Panc1 (cell line): Measurements from ENCODE around the gene UBE2G2. TPM values are rescaled to one million over a fixed set of nuclear protein-coding genes. Genes with fewer than 3 reads are reported as not detected.

Experiments
- ATAC-seq: fragments of 200-7000 bp; cut with Tn5 transposase; 2 replicates; pipeline ENCODE4 v1.9.1; 2020; ENCODE audit warnings: mild to moderate bottlenecking, moderate library complexity
- BruUV-seq: library from RNA; stranded (reverse); fragments of 400-500 nt; replicated peaks from 2 replicates; lab custom pipeline; 2021; lab: Mats Ljungman, UMichigan
- CTCF ChIA-PET: fragments of 300-600 bp; sonication (Branson Sonifier 250); formaldehyde crosslinking; loops from one replicate; lab custom pipeline; 2022; ENCODE audit warnings: antibody characterized with exemption; lab: Charles Lee
- POLR2A ChIA-PET: fragments of 300-600 bp; sonication (Branson Sonifier 250); formaldehyde crosslinking; loops from one replicate; lab custom pipeline; 2022; ENCODE audit warnings: antibody characterized with exemption; lab: Charles Lee
- DNase-seq: peaks from one replicate; pipeline ENCODE4 v3.0.0-alpha.2; 2010; ENCODE audit warnings: low read depth, low spot score
- H3K27ac ChIP-seq: 2 replicates; pipeline ENCODE4 v1.5.1; 2011; ENCODE audit warnings: mild to moderate bottlenecking, low read length, inconsistent platforms
- H3K27me3 ChIP-seq: fragments of 200-500 bp; sonication (Bioruptor generic); 2 replicates; pipeline ENCODE4 v1.6.0; 2014; ENCODE audit warnings: low read length, inconsistent platforms; ENCODE audit not compliant: control insufficient read depth, insufficient read depth
- H3K36me3 ChIP-seq: fragments of 200-500 bp; sonication (Bioruptor generic); 2 replicates; pipeline ENCODE4 v1.5.1; 2014; ENCODE audit warnings: inconsistent platforms, mild to moderate bottlenecking, low read length, moderate library complexity; ENCODE audit not compliant: control insufficient read depth, insufficient read depth
- H3K4me1 ChIP-seq: 2 replicates; pipeline ENCODE4 v1.5.1; 2011; ENCODE audit warnings: inconsistent platforms, mild to moderate bottlenecking, low read length, moderate library complexity; ENCODE audit not compliant: control insufficient read depth, insufficient read depth
- H3K4me3 ChIP-seq, 2 experiments: 2 replicates each; pipeline ENCODE4 v1.5.1; 2011 to 2012; ENCODE audit warnings: low read depth in 2 of 2, low read length in 2 of 2, mild to moderate bottlenecking in 2 of 2, inconsistent platforms in 1 of 2, moderate library complexity in 1 of 2
- H3K9me3 ChIP-seq: fragments of 200-500 bp; sonication (Bioruptor generic); 2 replicates; pipeline ENCODE4 v1.5.1; 2014; ENCODE audit warnings: low read depth, mild to moderate bottlenecking, inconsistent platforms, low read length, moderate library complexity; ENCODE audit not compliant: control insufficient read depth, insufficient read depth
- CTCF ChIP-seq: fragments of 450-650 bp; IDR thresholded peaks from 2 replicates; pipeline ENCODE4 v1.5.1; 2017; ENCODE audit warnings: mild to moderate bottlenecking
- POLR2AphosphoS5 ChIP-seq: IDR thresholded peaks from 2 replicates; pipeline ENCODE4 v1.6.1; 2012; ENCODE audit warnings: mild to moderate bottlenecking, low read depth, low read length, moderate library complexity
- REST ChIP-seq, 2 experiments: IDR thresholded peaks; 2 replicates each; pipeline ENCODE4 v1.6.1; 2011 to 2012; ENCODE audit warnings: low read depth in 2 of 2, control low read depth in 1 of 2, low read length in 1 of 2, mild to moderate bottlenecking in 1 of 2, moderate library complexity in 1 of 2; ENCODE audit not compliant: insufficient read depth in 1 of 2
- SIN3A ChIP-seq: IDR thresholded peaks from 2 replicates; pipeline ENCODE4 v1.6.1; 2012; ENCODE audit warnings: low read depth, mild to moderate bottlenecking, low read length, moderate library complexity, borderline replicate concordance; ENCODE audit not compliant: insufficient read depth
- TCF7L2 ChIP-seq: IDR thresholded peaks from 2 replicates; pipeline ENCODE4 v1.6.1; 2011; ENCODE audit warnings: mild to moderate bottlenecking, low read depth, low read length, inconsistent platforms
- in situ Hi-C: cut with HindIII; loops from 2 replicates; pipeline ENCODE4 v1.10.0; 2016; ENCODE audit warnings: low sequenced_read_pairs, low pct_unique_long_range_greater_than_20kb
- intact Hi-C: fragments of 100-400 bp; cut with micrococcal nuclease; formaldehyde crosslinking; loops from one replicate; pipeline ENCODE4 v1.10.0; 2022; ENCODE audit not compliant: unreplicated experiment
- total RNA-seq: library from RNA; stranded (reverse); gene quantifications from one replicate; pipeline ENCODE4 v1.2.1, GENCODE V29; 2021; ENCODE audit not compliant: unreplicated experiment

Gene UBE2G2
- total RNA-seq, 1 experiment from 2014 or later = 77.4 TPM

- intact Hi-C loops (no loop called here), in situ Hi-C loops (no loop called here)
- peaks cover 5% of the 10 kb centered on the region; the same call in 1 of the 2 replicates for H3K4me1 ChIP-seq
- TF ChIP-seq TCF7L2 (no peak), SIN3A (no peak), CTCF (peak; percentile 73)
- no peaks in the 10 kb centered on the region for H3K36me3 ChIP-seq
- BruUV-seq = no TSS peak
- no peaks in the 10 kb centered on the region for H3K27me3 ChIP-seq
- H3K9me3 ChIP-seq = no peaks in the 10 kb centered on the region
- ATAC-seq (no peak), DNase-seq (no peak)
- CTCF ChIA-PET = no interaction called here
- no peak overlapping the region for H3K4me3 ChIP-seq
- no peak overlapping the region for H3K27ac ChIP-seq
- POLR2A ChIA-PET = no interaction called here
Observed at GRCh38 chr21:44761011-44761729, 40.5 kb downstream of the UBE2G2 start.

- no TSS peak for BruUV-seq
- intact Hi-C loops (no loop called here), in situ Hi-C loops (no loop called here)
- Histone ChIP-seq H3K4me3 (no peak overlapping the region), H3K36me3 (no peaks in the 10 kb centered on the region), H3K27ac (no peak overlapping the region), H3K4me1 (no peaks in the 10 kb centered on the region), H3K9me3 (no peaks in the 10 kb centered on the region), H3K27me3 (no peaks in the 10 kb centered on the region)
- TF ChIP-seq POLR2AphosphoS5 = no peak
- TF ChIP-seq REST (IDR thresholded peaks at IDR 0.05; ENCODE audit: insufficient read depth in 1 of 2, low read depth in 2 of 2, low read length in 1 of 2) = no peak
- TF ChIP-seq SIN3A = no peak
- TF ChIP-seq TCF7L2 = no peak
- TF ChIP-seq CTCF = no peak
- POLR2A ChIA-PET = no interaction called here
- ATAC-seq (no peak), DNase-seq (no peak)
- CTCF ChIA-PET = no interaction called here
Observed at GRCh38 chr21:44760376-44760775, 41.2 kb downstream of the UBE2G2 start.
